Midbrain (tissue), 1 donor: ENCODE data around the gene ARSD.
"Not testable (repeated sequence)": the region's sequence is repeated elsewhere in the genome, so short reads cannot be mapped to it uniquely, and the experiment has no call there.

ENCODE experiments used
- DNase-seq: peaks from one replicate; lab custom pipeline; 2025; lab: John Stamatoyannopoulos, UW

Gene ARSD

GRCh38 chrX:2928583-2929434 lies at the start of gene ARSD:
TSS of gene ARSD (minus strand) at chrX:2929339. CDS start at chrX:2929275, 64 bp downstream.
- DNase-seq: peak; percentile 38

- DNase-seq: not testable (repeated sequence)
Observed at GRCh38 chrX:2978639-2979038, 49.5 kb upstream of the ARSD start.

- no peak for DNase-seq
Observed at GRCh38 chrX:2974961-2975360, 45.8 kb upstream of the ARSD start.

- no peak for DNase-seq
Observed at GRCh38 chrX:2972391-2972790, 43.3 kb upstream of the ARSD start.

GRCh38 chrX:2969021-2969420 lies 39.9 kb upstream of the ARSD start:
- no peak for DNase-seq

- DNase-seq: peak; percentile 55
Observed at GRCh38 chrX:2967998-2968909, 39.1 kb upstream of the ARSD start.

GRCh38 chrX:2967584-2967983 lies 38.4 kb upstream of the ARSD start:
- no peak for DNase-seq

- DNase-seq: no peak
Observed at GRCh38 chrX:2967012-2967411, 37.9 kb upstream of the ARSD start.

- no peak for DNase-seq
Observed at GRCh38 chrX:2965965-2966364, 36.8 kb upstream of the ARSD start.

- DNase-seq: not testable (repeated sequence)
Observed at GRCh38 chrX:2963992-2964794, 35.1 kb upstream of the ARSD start.

GRCh38 chrX:2963449-2963848 lies 34.3 kb upstream of the ARSD start:
- not testable (repeated sequence) for DNase-seq

GRCh38 chrX:2962381-2962780 lies 33.2 kb upstream of the ARSD start:
- no peak for DNase-seq

GRCh38 chrX:2960861-2961515 lies 31.8 kb upstream of the ARSD start:
- no peak for DNase-seq

GRCh38 chrX:2958199-2958598 lies 29.1 kb upstream of the ARSD start:
- DNase-seq: no peak

- DNase-seq: no peak
Observed at GRCh38 chrX:2955838-2956237, 26.7 kb upstream of the ARSD start.

GRCh38 chrX:2955281-2955680 lies 26.1 kb upstream of the ARSD start:
- no peak for DNase-seq

- DNase-seq: no peak
Observed at GRCh38 chrX:2954541-2954940, 25.4 kb upstream of the ARSD start.

- DNase-seq: not testable (repeated sequence)
Observed at GRCh38 chrX:2937942-2938341, 8.8 kb upstream of the ARSD start.

- no peak for DNase-seq
Observed at GRCh38 chrX:2934715-2935710, 5.9 kb upstream of the ARSD start.
